GM12878 (cell line): ENCODE results near the gene NFYC.

ENCODE experiments used
- ESRRA ChIP-seq: IDR thresholded peaks from 2 replicates; pipeline ENCODE4 v1.6.1; 2012; ENCODE audit warnings: mild to moderate bottlenecking, low read length, improper control_type of control experiment
- EZH2 ChIP-seq: IDR thresholded peaks from 2 replicates; pipeline ENCODE4 v1.6.1; 2012; ENCODE audit warnings: low read depth, mild to moderate bottlenecking, control low read depth, inconsistent platforms, low read length, borderline replicate concordance; ENCODE audit not compliant: control insufficient read depth
- JUNB ChIP-seq: IDR thresholded peaks from 2 replicates; pipeline ENCODE4 v1.6.1; 2016; ENCODE audit warnings: antibody characterized with exemption, mild to moderate bottlenecking
- MXI1 ChIP-seq: fragments of 150-350 bp; IDR thresholded peaks from 2 replicates; pipeline ENCODE4 v1.6.1; 2011; ENCODE audit warnings: low read depth, mild to moderate bottlenecking, inconsistent platforms, low read length, improper control_type of control experiment
- RFX5 ChIP-seq: IDR thresholded peaks from 2 replicates; pipeline ENCODE4 v1.6.1; 2011; ENCODE audit warnings: low read depth, low read length, improper control_type of control experiment
- TCF12 ChIP-seq: IDR thresholded peaks from 2 replicates; pipeline ENCODE4 v1.6.1; 2011; ENCODE audit warnings: low read depth, mild to moderate bottlenecking, low read length
- TF ChIP-seq, protein P1 (sequence below), 3 experiments: IDR thresholded peaks in 2 of 3; conservative IDR thresholded peaks in 1 of 3; 2 replicates each; pipeline ENCODE4 v1.5.1; 2011; ENCODE audit warnings: low read depth in 3 of 3, low read length in 3 of 3, mild to moderate bottlenecking in 3 of 3, control low read depth in 2 of 3, moderate library complexity in 2 of 3, inconsistent platforms in 1 of 3, mixed read lengths in 1 of 3; ENCODE audit not compliant: control insufficient read depth in 2 of 3, insufficient read depth in 1 of 3; ENCODE audit errors: extremely low read depth in 1 of 3
- TF ChIP-seq, protein P2 (sequence below): fragments of 450-650 bp; IDR thresholded peaks from 2 replicates; pipeline ENCODE4 v1.6.1; 2017; ENCODE audit warnings: mild to moderate bottlenecking, moderate library complexity

DNA sequence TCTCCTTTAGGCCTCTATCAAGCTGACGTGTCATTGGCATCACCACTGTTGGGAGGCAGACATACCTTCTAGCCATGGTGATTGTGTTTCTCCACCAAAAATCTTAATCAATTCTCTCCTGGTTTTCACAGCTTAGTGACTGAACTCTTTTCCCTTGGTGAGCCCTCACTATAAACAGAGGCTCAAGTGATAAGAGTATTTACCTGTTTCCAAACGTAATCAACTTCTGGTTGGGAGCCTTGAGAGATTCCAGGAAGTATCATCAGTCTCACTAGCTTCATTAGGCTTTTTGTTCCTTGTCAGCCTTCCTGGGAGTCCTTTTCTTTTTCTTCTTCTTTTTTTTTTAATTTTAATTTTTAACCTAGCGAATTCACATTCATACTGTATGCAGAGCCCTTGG lies 58.3 kb downstream of the NFYC start:
- TF ChIP-seq, protein P1, sequence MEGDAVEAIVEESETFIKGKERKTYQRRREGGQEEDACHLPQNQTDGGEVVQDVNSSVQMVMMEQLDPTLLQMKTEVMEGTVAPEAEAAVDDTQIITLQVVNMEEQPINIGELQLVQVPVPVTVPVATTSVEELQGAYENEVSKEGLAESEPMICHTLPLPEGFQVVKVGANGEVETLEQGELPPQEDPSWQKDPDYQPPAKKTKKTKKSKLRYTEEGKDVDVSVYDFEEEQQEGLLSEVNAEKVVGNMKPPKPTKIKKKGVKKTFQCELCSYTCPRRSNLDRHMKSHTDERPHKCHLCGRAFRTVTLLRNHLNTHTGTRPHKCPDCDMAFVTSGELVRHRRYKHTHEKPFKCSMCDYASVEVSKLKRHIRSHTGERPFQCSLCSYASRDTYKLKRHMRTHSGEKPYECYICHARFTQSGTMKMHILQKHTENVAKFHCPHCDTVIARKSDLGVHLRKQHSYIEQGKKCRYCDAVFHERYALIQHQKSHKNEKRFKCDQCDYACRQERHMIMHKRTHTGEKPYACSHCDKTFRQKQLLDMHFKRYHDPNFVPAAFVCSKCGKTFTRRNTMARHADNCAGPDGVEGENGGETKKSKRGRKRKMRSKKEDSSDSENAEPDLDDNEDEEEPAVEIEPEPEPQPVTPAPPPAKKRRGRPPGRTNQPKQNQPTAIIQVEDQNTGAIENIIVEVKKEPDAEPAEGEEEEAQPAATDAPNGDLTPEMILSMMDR (IDR thresholded peaks at IDR 0.05 in 2 of 3, conservative IDR thresholded peaks at IDR 0.05 in 1 of 3; ENCODE audit: control insufficient read depth in 2 of 3, extremely low read depth in 1 of 3, insufficient read depth in 1 of 3, low read depth in 3 of 3, low read length in 3 of 3) = no peak
- no peak for TF ChIP-seq JUNB
- TF ChIP-seq MXI1 = no peak
- TF ChIP-seq, protein P2, sequence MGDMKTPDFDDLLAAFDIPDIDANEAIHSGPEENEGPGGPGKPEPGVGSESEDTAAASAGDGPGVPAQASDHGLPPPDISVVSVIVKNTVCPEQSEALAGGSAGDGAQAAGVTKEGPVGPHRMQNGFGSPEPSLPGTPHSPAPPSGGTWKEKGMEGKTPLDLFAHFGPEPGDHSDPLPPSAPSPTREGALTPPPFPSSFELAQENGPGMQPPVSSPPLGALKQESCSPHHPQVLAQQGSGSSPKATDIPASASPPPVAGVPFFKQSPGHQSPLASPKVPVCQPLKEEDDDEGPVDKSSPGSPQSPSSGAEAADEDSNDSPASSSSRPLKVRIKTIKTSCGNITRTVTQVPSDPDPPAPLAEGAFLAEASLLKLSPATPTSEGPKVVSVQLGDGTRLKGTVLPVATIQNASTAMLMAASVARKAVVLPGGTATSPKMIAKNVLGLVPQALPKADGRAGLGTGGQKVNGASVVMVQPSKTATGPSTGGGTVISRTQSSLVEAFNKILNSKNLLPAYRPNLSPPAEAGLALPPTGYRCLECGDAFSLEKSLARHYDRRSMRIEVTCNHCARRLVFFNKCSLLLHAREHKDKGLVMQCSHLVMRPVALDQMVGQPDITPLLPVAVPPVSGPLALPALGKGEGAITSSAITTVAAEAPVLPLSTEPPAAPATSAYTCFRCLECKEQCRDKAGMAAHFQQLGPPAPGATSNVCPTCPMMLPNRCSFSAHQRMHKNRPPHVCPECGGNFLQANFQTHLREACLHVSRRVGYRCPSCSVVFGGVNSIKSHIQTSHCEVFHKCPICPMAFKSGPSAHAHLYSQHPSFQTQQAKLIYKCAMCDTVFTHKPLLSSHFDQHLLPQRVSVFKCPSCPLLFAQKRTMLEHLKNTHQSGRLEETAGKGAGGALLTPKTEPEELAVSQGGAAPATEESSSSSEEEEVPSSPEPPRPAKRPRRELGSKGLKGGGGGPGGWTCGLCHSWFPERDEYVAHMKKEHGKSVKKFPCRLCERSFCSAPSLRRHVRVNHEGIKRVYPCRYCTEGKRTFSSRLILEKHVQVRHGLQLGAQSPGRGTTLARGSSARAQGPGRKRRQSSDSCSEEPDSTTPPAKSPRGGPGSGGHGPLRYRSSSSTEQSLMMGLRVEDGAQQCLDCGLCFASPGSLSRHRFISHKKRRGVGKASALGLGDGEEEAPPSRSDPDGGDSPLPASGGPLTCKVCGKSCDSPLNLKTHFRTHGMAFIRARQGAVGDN = no peak
- TF ChIP-seq ESRRA = no peak
- no peak for TF ChIP-seq RFX5
- TF ChIP-seq EZH2 = no peak
- TF ChIP-seq TCF12 = no peak
